NT2/D1 (cell line): Measurements from ENCODE around the gene PPP1R37.

ENCODE experiments used
- DNase-seq: peaks from one replicate; pipeline ENCODE4 v3.0.0-alpha.2; 2011; ENCODE audit warnings: low read depth, low spot score
- H3K27me3 ChIP-seq: 2 replicates; pipeline ENCODE4 v1.6.0; 2011; ENCODE audit warnings: mild to moderate bottlenecking; ENCODE audit not compliant: insufficient read length, insufficient read depth
- H3K36me3 ChIP-seq: 2 replicates; pipeline ENCODE4 v1.6.1; 2011; ENCODE audit warnings: mild to moderate bottlenecking, low read length, mixed read lengths; ENCODE audit not compliant: insufficient read depth, insufficient read length
- H3K4me1 ChIP-seq: 2 replicates; pipeline ENCODE4 v1.5.1; 2011; ENCODE audit not compliant: insufficient read depth, insufficient read length
- H3K4me3 ChIP-seq: 2 replicates; pipeline ENCODE4 v1.5.1; 2011; ENCODE audit warnings: low read depth; ENCODE audit not compliant: insufficient read length
- H3K9ac ChIP-seq: 2 replicates; pipeline ENCODE4 v1.6.0; 2011; ENCODE audit warnings: low read depth; ENCODE audit not compliant: insufficient read length
- H3K9me3 ChIP-seq: 2 replicates; pipeline ENCODE4 v1.5.1; 2011; ENCODE audit warnings: mild to moderate bottlenecking, low read length; ENCODE audit not compliant: insufficient read depth
- SUZ12 ChIP-seq: IDR thresholded peaks from 2 replicates; pipeline ENCODE4 v1.6.1; 2011; ENCODE audit not compliant: insufficient read length, insufficient read depth; ENCODE audit errors: extremely low read depth
- YY1 ChIP-seq: IDR thresholded peaks from 2 replicates; pipeline ENCODE4 v1.6.1; 2011; ENCODE audit not compliant: insufficient read length, insufficient read depth
- ZNF274 ChIP-seq: IDR thresholded peaks from 2 replicates; pipeline ENCODE4 v1.6.1; 2011; ENCODE audit warnings: mild to moderate bottlenecking, low read depth, low read length

PPP1R37 gene

GRCh38 chr19:45171211-45171623 lies 78.2 kb downstream of the PPP1R37 start:
- Histone ChIP-seq H3K9me3 (no peaks in the 10 kb centered on the region), H3K4me1 (peaks cover 14% of the 10 kb centered on the region), H3K27me3 (no peaks in the 10 kb centered on the region), H3K36me3 (no peaks in the 10 kb centered on the region), H3K9ac (no peak overlapping the region), H3K4me3 (no peak overlapping the region)
- TF ChIP-seq SUZ12 (no peak), ZNF274 (no peak), YY1 (no peak)
- DNase-seq = no peak

- Histone ChIP-seq H3K4me3 (no peak overlapping the region), H3K9me3 (no peaks in the 10 kb centered on the region), H3K36me3 (no peaks in the 10 kb centered on the region), H3K9ac (no peak overlapping the region), H3K27me3 (no peaks in the 10 kb centered on the region), H3K4me1 (peaks cover 9% of the 10 kb centered on the region)
- DNase-seq = no peak
- TF ChIP-seq ZNF274 (no peak), SUZ12 (no peak), YY1 (no peak)
Measured at GRCh38 chr19:45172173-45172572, 79.2 kb downstream of the PPP1R37 start.

GRCh38 chr19:45172611-45173208 lies 79.7 kb downstream of the PPP1R37 start:
- Histone ChIP-seq H3K27me3 (no peaks in the 10 kb centered on the region), H3K9me3 (no peaks in the 10 kb centered on the region), H3K4me1 (peaks cover 9% of the 10 kb centered on the region), H3K9ac (no peak overlapping the region), H3K36me3 (no peaks in the 10 kb centered on the region), H3K4me3 (no peak overlapping the region)
- DNase-seq = no peak
- TF ChIP-seq YY1 = no peak
- no peak for TF ChIP-seq SUZ12
- no peak for TF ChIP-seq ZNF274

GRCh38 chr19:45173816-45174215 lies 80.8 kb downstream of the PPP1R37 start:
- no peaks in the 10 kb centered on the region for H3K27me3 ChIP-seq
- no peaks in the 10 kb centered on the region for H3K36me3 ChIP-seq
- no peak overlapping the region for H3K9ac ChIP-seq
- no peak overlapping the region for H3K4me3 ChIP-seq
- DNase-seq = no peak
- no peaks in the 10 kb centered on the region for H3K9me3 ChIP-seq
- TF ChIP-seq ZNF274 (no peak), YY1 (no peak), SUZ12 (no peak)
- peaks cover 9% of the 10 kb centered on the region for H3K4me1 ChIP-seq

- Histone ChIP-seq H3K4me3 (no peak overlapping the region), H3K27me3 (no peaks in the 10 kb centered on the region), H3K4me1 (peaks cover 6% of the 10 kb centered on the region), H3K9ac (no peak overlapping the region), H3K9me3 (no peaks in the 10 kb centered on the region), H3K36me3 (no peaks in the 10 kb centered on the region)
- no peak for DNase-seq
- no peak for TF ChIP-seq ZNF274
Measured at GRCh38 chr19:45175515-45176345, 82.8 kb downstream of the PPP1R37 start.

- H3K4me3 ChIP-seq = peak within 1 kb of the TSS; percentile 87
Measured at GRCh38 chr19:45177817-45178261, 84.9 kb downstream of the PPP1R37 start, which contains the start of gene TRAPPC6A. TSS of gene TRAPPC6A (minus strand) at chr19:45178237. CDS start at chr19:45178218, 19 bp downstream.

More at GRCh38 chr19:45177817-45178261, 84.9 kb downstream of the PPP1R37 start, which contains the start of gene TRAPPC6A:
- DNase-seq = no peak
- no peak for TF ChIP-seq YY1
- no peak for TF ChIP-seq SUZ12
- no peak for TF ChIP-seq ZNF274
- no peaks in the 10 kb centered on the region for H3K9me3 ChIP-seq
- peaks cover 8% of the 10 kb centered on the region for H3K36me3 ChIP-seq
- peak within 1 kb of the TSS; percentile 88 for H3K9ac ChIP-seq
- H3K4me1 ChIP-seq = peaks cover 4% of the 10 kb centered on the region
- H3K27me3 ChIP-seq = no peaks in the 10 kb centered on the region
